GM12878 (cell line): ENCODE data around the gene ADARB1. TPM values are rescaled to one million over a fixed set of nuclear protein-coding genes. Genes with fewer than 3 reads are reported as not detected.
A peak's percentile ranks its signal among the peaks of the same experiment; 100 is the strongest.

ENCODE experiments used
- ATAC-seq: fragments of 200-7000 bp; cut with Tn5 transposase; 3 replicates; pipeline ENCODE4 v1.9.1; 2020; ENCODE audit warnings: mild to moderate bottlenecking, moderate library complexity
- BruUV-seq: library from RNA; stranded (reverse); fragments of 400-500 nt; replicated peaks from 2 replicates; lab custom pipeline; 2021; lab: Mats Ljungman, UMichigan
- CTCF ChIA-PET: fragments of 300-600 bp; sonication (Branson Sonifier 250); formaldehyde crosslinking; extraction: SDS; loops from one replicate; lab custom pipeline; 2021; ENCODE audit warnings: inconsistent platforms; lab: Yijun Ruan, JAX
- POLR2A ChIA-PET: fragments of 350-600 bp; formaldehyde crosslinking; extraction: SDS; loops from one replicate; lab custom pipeline; 2021; ENCODE audit warnings: inconsistent platforms; lab: Charles Lee
- RAD21 ChIA-PET: fragments of 300-600 bp; sonication (Branson Sonifier 250); formaldehyde crosslinking; loops from one replicate; lab custom pipeline; 2023; ENCODE audit warnings: antibody characterized with exemption; ENCODE audit not compliant: unreplicated experiment; lab: Charles Lee
- SMC1A ChIA-PET: fragments of 300-600 bp; sonication (Branson Sonifier 250); formaldehyde crosslinking; loops from one replicate; lab custom pipeline; 2023; ENCODE audit not compliant: unreplicated experiment, uncharacterized antibody; lab: Charles Lee
- DNase-seq: peaks from one replicate; pipeline ENCODE4 v3.0.0-alpha.2; 2011; ENCODE audit warnings: low read depth, low spot score
- FAIRE-seq: peaks from 3 replicates; lab custom pipeline; 2011; peaks lifted over from hg19 to GRCh38; lab: Jason Lieb, UNC
- H2AFZ ChIP-seq: 2 replicates; pipeline ENCODE4 v1.6.0; 2011; ENCODE audit warnings: low read depth, low read length, control low read depth; ENCODE audit not compliant: control insufficient read depth
- H3K27ac ChIP-seq: 2 replicates; pipeline ENCODE4 v1.5.1; 2011; ENCODE audit warnings: control low read depth; ENCODE audit not compliant: control insufficient read depth, insufficient read depth
- H3K27me3 ChIP-seq, 2 experiments: replicated peaks in 1 of 2; 2 replicates each; pipeline versions ENCODE4 v1.6.0 to v1.6.1; 2011; ENCODE audit warnings: low read length in 1 of 2; ENCODE audit not compliant: control insufficient read depth in 2 of 2, insufficient read depth in 2 of 2
- H3K36me3 ChIP-seq, 2 experiments: 2 replicates each; pipeline ENCODE4 v1.5.1; 2011; ENCODE audit warnings: low read length in 1 of 2; ENCODE audit not compliant: control insufficient read depth in 2 of 2, insufficient read depth in 2 of 2
- H3K4me1 ChIP-seq: 2 replicates; pipeline ENCODE4 v1.6.1; 2011; ENCODE audit warnings: mild to moderate bottlenecking, low read length, moderate library complexity, mixed read lengths; ENCODE audit not compliant: control insufficient read depth, insufficient read depth
- H3K4me2 ChIP-seq: 2 replicates; pipeline ENCODE4 v1.6.0; 2011; ENCODE audit warnings: control low read depth; ENCODE audit not compliant: control insufficient read depth, insufficient read depth
- H3K4me3 ChIP-seq: fragments of 200-600 bp; sonication (generic); 2 replicates; pipeline ENCODE4 v1.5.1; 2016
- H3K79me2 ChIP-seq: 2 replicates; pipeline ENCODE4 v1.6.0; 2011; ENCODE audit warnings: low read length; ENCODE audit not compliant: control insufficient read depth, insufficient read depth
- H3K9ac ChIP-seq: 2 replicates; pipeline ENCODE4 v1.8.0; 2011; ENCODE audit warnings: low read length, control low read depth, mixed read lengths; ENCODE audit not compliant: control insufficient read depth, insufficient read depth
- H3K9me3 ChIP-seq: replicated peaks from 3 replicates; pipeline ENCODE4 v1.5.1; 2011; ENCODE audit warnings: mild to moderate bottlenecking, low read length; ENCODE audit not compliant: control insufficient read depth, insufficient read depth
- H4K20me1 ChIP-seq: 2 replicates; pipeline ENCODE4 v1.6.0; 2011; ENCODE audit not compliant: control insufficient read depth, insufficient read depth
- EED ChIP-seq: sonication (generic); IDR thresholded peaks from 2 replicates; pipeline ENCODE4 v1.6.1; 2016; ENCODE audit warnings: antibody characterized with exemption, low read depth
- PBX3 ChIP-seq: IDR thresholded peaks from 2 replicates; pipeline ENCODE4 v1.6.1; 2011; ENCODE audit warnings: mild to moderate bottlenecking, low read depth, low read length, moderate library complexity; ENCODE audit not compliant: insufficient replicate concordance
- WGBS: methylation state at CpG from one replicate; pipeline ENCODE4 v1.1.6; 2016; ENCODE audit warnings: low lambda C conversion rate; ENCODE audit not compliant: insufficient replicate concordance, insufficient coverage; ENCODE audit errors: missing lambda C conversion rate; 5-methylcytosine and 5-hydroxymethylcytosine counted together
- in situ Hi-C: fragments of 300-500 bp; cut with MboI; formaldehyde crosslinking; loops from 9 replicates; pipeline ENCODE4 v1.14.3; 2018; ENCODE audit warnings: mixed read lengths
- intact Hi-C: fragments of 100-400 bp; cut with micrococcal nuclease; formaldehyde crosslinking; loops from one replicate; pipeline ENCODE4 v1.14.2; 2022; ENCODE audit not compliant: unreplicated experiment
- polyA plus RNA-seq, 11 experiments: library from polyadenylated mRNA; depleted of rRNA in 4 of 11; unstranded in 6 of 11; stranded (reverse) in 5 of 11; fragments of >200 nt; fragmentation: Nextera tagmentation in 4 of 11; fragmentation: Illumina TruSeq in 1 of 11; extraction: Ambion mirVana in 4 of 11; extraction: Trizol in 1 of 11; gene quantifications; 1 replicate in 1 of 11; 2 replicates in 10 of 11; pipeline versions ENCODE4 v1.2.1 to v1.2.3, GENCODE V29; 2011 to 2016; ENCODE audit warnings: inconsistent platforms in 2 of 11, missing spikeins in 2 of 11, low read depth in 1 of 11
- total RNA-seq, 4 experiments: library from RNA; depleted of rRNA in 3 of 4; stranded (reverse); fragments of >200 nt in 3 of 4; fragmentation: Illumina TruSeq in 1 of 4; extraction: Trizol in 1 of 4; gene quantifications; 2 replicates each; pipeline versions ENCODE4 v1.2.1 to v1.2.3, GENCODE V29; 2013 to 2021
- TF ChIP-seq, protein P1 (sequence below), 3 experiments: IDR thresholded peaks in 2 of 3; conservative IDR thresholded peaks in 1 of 3; 2 replicates each; pipeline ENCODE4 v1.5.1; 2011; ENCODE audit warnings: low read depth in 3 of 3, low read length in 3 of 3, mild to moderate bottlenecking in 3 of 3, control low read depth in 2 of 3, moderate library complexity in 2 of 3, inconsistent platforms in 1 of 3, mixed read lengths in 1 of 3; ENCODE audit not compliant: control insufficient read depth in 2 of 3, insufficient read depth in 1 of 3; ENCODE audit errors: extremely low read depth in 1 of 3

ADARB1 gene
- total and polyA plus RNA-seq, 10 of the 15 experiments (the other 5 are each of a cell fraction or from before 2014, with no cell fraction given), result 5.7 to 61.7 (median 25.3) TPM

DNA sequence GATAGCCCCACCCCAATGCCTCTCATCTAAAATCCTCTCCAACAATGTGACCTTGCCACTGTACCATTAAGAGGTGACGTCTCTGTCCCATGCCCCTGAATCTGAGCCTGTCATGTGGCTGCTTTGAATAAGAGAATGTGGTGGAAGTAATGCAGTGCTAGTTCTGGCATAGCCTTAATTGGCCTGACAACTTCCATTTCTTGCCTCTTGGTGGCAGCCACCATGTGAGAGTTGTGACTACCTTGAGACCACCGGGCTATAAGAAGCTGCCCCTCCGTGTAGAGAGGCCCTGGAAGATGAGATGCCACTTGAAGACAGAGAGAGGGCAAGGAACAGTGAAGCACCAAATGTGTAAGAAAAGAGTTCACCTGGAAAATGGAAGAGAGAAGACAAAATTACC, 118.0 kb downstream of the ADARB1 start:
- Histone ChIP-seq H2AFZ (no peak overlapping the region), H3K4me3 (no peak overlapping the region), H4K20me1 (no peaks in the 10 kb centered on the region), H3K79me2 (no peaks in the 10 kb centered on the region), H3K9me3 (no peaks in the 10 kb centered on the region; the same call in none of the 3 replicates), H3K27me3 (no peaks in the 10 kb centered on the region), H3K27ac (no peak overlapping the region), H3K36me3 (no peaks in the 10 kb centered on the region; a peak in 1 of 4 replicates), H3K4me1 (no peaks in the 10 kb centered on the region), H3K4me2 (no peak overlapping the region), H3K9ac (no peak overlapping the region)
- 0% methylated on average over 3 of the region's 3 CpGs for WGBS
- in situ Hi-C loops (no loop called here), intact Hi-C loops (no loop called here)
- FAIRE-seq (no peak), DNase-seq (no peak), ATAC-seq (no peak)
- CTCF ChIA-PET, result no interaction called here
- POLR2A ChIA-PET, result no interaction called here
- RAD21 ChIA-PET, result no interaction called here
- SMC1A ChIA-PET, result no interaction called here
- no TSS peak for BruUV-seq
- TF ChIP-seq PBX3 (no peak), EED (no peak)
- TF ChIP-seq, protein P1, sequence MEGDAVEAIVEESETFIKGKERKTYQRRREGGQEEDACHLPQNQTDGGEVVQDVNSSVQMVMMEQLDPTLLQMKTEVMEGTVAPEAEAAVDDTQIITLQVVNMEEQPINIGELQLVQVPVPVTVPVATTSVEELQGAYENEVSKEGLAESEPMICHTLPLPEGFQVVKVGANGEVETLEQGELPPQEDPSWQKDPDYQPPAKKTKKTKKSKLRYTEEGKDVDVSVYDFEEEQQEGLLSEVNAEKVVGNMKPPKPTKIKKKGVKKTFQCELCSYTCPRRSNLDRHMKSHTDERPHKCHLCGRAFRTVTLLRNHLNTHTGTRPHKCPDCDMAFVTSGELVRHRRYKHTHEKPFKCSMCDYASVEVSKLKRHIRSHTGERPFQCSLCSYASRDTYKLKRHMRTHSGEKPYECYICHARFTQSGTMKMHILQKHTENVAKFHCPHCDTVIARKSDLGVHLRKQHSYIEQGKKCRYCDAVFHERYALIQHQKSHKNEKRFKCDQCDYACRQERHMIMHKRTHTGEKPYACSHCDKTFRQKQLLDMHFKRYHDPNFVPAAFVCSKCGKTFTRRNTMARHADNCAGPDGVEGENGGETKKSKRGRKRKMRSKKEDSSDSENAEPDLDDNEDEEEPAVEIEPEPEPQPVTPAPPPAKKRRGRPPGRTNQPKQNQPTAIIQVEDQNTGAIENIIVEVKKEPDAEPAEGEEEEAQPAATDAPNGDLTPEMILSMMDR (IDR thresholded peaks at IDR 0.05 in 2 of 3, conservative IDR thresholded peaks at IDR 0.05 in 1 of 3; ENCODE audit: control insufficient read depth in 2 of 3, extremely low read depth in 1 of 3, insufficient read depth in 1 of 3, low read depth in 3 of 3, low read length in 3 of 3), result peak in 2 of 3 experiments; percentile 14 to 20; a peak in 2 of 6 replicates
